ENCODE results near the gene GZMH.
"Not testable (repeated sequence)": the region's sequence is repeated elsewhere in the genome, so short reads cannot be mapped to it uniquely, and the experiment has no call there.

GZMH gene, protein sequence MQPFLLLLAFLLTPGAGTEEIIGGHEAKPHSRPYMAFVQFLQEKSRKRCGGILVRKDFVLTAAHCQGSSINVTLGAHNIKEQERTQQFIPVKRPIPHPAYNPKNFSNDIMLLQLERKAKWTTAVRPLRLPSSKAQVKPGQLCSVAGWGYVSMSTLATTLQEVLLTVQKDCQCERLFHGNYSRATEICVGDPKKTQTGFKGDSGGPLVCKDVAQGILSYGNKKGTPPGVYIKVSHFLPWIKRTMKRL

DNA sequence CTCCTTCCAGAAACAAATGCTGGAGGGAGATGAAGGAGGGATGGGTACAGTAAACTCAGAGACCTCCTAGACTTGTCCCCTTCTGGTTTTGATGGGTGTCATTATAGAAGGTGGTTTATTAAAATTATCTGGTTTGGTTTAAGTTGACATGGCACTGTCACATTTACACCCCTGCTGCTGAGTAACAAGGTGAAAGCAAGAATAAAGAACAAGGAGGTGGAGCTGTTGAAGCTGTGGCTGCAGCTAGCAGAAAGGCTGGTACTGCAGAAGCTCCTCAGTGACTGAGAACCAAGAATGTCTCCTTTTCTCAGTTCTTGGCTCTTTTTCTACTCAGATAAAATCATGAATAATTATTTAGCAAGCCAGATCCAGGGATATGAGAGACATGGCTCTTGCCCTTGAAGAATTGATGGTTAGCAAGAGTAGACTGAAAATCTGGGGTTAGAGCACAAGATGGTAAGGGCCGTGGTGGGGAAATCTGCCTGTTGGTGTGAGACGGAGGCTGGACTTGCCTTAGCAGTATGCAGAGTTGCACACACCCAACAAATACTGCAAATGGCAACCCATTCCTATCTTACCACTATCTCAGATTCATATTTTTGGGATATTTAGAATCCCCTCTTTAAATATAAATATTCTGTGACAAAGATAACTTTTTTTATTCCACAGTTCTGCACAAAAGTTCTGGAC lies at the start of gene GZMH:
Gene GZMH, minus strand, starts transcription at position 31 of the 690 bp plus-strand sequence. CDS start 72 bp downstream, outside the sequence.
- no peak for DNase-seq (ENCODE audit: low read depth)

DNA sequence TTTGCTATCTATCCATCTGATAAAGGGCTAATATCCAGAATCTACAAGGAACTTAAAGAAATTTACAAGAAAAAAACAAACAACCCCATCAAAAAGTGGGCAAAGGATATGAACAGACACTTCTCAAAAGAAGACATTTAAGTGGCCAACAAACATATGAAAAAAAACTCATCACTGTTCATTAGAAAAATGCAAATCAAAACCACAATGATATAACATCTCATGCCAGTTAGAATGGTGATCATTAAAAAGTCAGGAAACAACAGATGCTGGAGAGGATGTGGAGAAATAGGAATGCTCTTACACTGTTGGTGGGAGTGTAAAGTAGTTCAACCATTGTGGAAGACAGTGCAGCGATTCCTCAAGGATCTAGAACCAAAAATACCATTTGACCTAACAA lies 38.9 kb upstream of the GZMH start:
- DNase-seq (ENCODE audit: low read depth): not testable (repeated sequence)

DNA sequence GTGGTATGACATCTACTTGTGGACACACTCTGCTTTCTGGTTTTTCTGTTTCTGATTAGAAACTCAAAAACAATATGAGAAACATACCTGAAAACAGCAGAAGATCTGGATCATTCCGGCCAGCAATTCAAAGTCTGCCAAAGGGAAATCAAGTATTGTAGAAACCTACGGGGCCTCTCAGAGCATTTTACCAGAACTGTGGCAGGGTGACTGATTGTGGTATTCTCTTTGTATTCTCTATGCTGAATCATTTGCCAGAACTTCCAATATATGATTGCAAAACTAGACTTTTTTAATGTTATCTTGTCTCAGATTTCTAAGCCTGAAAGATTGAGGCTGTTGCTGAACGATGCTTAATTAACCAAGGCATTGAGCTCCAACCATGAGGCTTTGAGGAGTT lies 30.4 kb upstream of the GZMH start:
- DNase-seq (ENCODE audit: low read depth): no peak

DNA sequence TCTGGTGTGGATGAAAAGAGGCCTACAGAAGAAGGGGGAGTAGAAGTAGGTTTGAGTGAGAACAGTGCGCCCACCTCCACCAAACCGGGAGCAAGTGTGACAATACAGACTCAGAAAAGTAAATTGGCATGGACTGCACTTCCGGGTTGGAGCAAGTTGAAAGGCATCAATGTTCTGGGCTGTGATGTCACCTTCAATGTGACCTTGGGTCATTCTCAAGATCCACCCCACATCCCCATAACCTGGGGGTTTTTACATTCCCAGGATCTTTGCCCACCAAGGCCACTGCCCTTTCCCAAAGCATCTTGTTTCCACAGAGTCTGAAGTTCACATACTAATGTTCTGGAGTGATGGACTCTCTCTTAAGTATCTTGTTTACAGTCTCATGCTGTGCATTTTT lies 29.8 kb upstream of the GZMH start:
- no peak for DNase-seq (ENCODE audit: low read depth)

DNA sequence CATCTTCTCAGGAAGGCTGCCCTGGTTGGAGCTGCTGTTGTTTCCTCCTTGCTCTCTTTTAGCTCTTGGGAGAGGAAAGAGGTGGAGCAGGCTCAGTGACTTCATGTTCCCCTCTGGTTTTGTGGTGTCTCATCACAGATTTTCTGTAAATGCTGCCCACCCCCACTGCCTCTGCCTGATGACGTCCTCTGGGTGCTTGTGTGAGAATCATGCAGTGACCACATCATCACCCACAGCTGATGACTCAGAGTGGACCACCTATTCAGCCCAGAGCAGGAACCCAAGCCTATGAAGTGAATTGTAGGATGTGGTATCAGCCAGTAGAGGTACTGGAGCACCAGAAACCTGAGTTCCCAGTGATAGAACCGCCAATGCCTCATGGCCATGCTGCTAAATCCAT lies 24.7 kb upstream of the GZMH start, which contains the start of gene GZMB:
Gene GZMB, minus strand, starts transcription at position 33 of the 400 bp plus-strand sequence. Its CDS starts 30 bp downstream, at position 3.
- DNase-seq (ENCODE audit: low read depth): no peak

DNA sequence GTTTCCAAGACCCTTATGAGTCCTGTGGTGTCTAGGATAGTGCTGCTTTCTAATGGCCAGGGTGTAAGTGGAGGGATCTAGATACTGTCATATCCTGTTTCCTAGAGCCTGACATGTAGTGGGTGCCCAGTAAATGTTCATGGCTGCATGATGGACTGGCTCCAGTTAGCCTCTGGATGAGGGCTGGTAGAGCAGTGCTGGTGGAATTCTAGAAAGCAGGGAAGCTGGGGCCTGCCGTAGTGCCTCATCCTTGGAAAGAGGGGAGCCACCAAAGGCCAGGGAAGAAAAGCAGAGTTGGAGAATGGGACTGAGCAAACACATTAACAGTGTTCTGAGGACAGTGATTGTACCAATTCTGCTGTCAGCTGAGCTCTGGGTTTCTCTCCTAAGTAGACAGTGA lies 23.9 kb upstream of the GZMH start:
- DNase-seq (ENCODE audit: low read depth): no peak

DNA sequence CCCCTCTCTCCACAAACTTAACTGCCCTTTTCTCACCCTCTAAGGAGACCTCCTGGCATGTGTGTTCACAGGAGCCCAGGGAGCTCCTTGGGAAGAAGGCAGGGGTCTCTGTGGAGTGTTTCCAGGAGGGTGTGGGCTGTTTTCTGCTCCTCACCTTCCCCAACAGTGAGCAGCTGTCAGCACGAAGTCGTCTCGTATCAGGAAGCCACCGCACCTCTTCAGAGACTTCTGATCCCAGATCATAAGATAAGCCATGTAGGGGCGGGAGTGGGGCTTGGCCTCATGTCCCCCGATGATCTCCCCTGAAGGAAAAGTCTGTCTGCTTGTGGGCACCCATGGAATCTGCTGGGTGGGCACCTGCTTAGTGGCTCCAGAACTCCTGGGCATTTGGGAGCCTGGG lies 23.3 kb upstream of the GZMH start:
- DNase-seq (ENCODE audit: low read depth): no peak

DNA sequence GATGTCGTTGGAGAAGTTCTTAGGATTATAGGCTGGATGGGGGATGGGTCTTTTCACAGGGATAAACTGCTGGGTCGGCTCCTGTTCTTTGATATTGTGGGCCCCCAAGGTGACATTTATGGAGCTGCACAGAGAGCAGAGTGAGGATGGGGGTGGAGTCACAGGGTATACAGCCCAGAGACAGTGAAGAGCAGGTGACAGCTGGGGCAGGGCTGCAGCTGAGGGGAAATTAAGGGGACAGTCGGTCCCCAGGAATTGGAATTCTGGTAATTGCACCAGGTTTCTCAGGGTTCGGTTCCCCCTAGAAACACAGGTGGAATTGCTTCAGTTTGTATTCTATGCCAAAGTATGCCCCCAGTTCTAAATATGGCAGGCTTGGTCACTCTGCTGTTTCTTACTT lies 22.9 kb upstream of the GZMH start:
- DNase-seq (ENCODE audit: low read depth): no peak

DNA sequence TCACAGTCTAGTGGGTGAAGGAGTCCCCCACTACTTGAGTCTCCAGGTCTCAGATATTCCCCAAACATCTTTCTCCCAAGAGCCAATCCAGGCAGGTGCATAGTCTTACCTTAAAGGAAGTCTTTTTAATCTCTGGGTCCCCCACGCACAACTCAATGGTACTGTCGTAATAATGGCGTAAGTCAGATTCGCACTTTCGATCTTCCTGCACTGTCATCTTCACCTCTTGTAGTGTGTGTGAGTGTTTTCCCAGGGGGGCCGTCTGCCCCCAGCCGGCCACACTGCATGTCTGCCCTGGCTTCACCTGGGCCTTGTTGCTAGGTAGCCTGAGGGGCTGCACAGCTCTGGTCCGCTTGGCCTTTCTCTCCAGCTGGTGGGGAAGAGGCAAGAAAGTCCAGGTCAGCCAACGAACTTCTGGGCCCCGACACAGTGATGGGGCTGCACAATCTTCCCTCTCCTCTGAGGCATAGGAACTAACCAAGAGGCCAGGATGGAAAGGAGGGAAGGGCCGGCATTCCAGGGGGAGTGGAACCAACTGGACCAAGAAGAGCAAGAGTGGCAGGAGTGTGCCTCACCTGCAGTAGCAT lies 22.4 kb upstream of the GZMH start:
- no peak for DNase-seq (ENCODE audit: low read depth)

DNA sequence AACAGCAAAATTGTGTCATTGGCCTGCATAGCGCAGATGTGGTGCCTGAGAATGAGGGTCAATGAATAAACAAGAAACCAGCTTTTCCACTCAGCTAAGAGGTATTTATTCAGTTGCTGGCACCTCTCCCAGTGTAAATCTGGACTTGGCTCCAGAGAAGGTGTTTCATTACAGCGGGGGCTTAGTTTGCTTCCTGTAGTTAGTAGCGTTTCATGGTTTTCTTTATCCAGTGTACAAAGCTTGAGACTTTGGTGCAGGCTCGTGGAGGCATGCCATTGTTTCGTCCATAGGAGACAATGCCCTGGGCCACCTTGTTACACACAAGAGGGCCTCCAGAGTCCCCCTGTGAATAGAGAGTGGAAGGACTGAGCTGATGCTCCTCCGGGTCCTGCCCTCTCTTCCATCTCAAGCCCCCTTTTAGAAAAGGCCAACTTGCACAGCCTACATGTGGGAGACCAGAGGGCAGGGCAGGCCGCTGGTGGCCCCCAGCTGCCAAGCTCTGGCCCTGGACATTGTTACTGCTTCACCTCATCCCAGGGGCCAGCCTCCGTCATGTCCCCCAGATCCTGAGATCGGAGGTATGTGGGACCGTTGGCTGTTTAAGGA lies 21.5 kb upstream of the GZMH start:
- DNase-seq (ENCODE audit: low read depth): no peak

DNA sequence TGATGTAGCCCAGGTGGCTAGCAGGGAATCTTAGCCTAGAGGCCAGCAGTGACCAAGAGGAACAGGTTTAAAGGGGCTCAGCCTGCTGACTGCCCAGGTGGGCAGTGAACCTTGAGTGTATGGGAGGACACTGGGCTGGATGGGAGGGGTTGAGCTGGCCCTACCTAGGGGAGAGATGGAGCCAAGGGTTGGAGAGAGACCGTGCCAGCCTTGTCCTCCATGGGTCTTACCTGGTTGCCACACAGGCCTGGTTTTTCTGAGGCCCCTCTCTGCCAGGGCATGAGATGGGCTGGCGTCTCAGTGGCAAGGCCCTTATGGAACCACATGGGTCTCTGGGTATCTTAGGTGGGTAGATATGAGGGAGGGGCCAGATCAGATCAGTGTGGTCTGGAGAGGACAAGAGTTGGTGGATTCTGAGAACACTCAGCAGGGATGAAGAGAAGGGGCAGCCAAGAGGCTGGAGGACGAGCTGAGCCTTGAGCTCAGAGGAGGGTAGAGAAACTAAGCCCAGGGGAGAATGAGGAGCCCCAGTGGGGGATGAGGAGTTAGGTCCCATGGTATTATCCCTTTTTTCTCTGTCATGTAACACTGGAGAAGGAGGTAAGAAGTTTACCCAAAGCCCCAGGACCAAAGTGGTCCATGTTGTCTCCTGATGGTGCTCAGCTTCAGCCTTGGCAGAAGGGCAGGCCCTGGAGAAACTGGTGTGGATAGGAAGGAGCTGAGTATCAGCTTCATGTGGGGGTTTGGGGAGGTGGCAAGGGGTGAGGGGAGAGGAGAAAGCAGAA lies 20.8 kb upstream of the GZMH start:
- DNase-seq (ENCODE audit: low read depth): no peak

DNA sequence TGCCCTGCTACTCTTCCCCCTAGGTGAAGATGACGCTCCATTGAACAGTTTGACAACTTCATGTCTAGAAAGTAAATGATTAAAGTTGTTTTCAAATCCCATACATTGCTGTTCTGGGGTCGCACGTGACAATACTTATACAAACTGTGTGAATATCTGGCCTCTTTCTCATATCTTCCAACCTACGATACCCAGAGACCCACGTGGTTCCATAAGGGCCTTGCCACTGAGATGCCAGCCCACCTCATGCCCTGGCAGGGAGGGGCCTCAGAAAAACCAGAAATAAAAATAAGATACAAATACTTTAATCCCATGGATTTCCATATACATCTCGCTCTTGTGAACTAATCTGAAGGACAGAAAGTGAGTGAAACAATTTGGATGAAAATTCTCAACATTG lies 20.0 kb upstream of the GZMH start:
- no peak for DNase-seq (ENCODE audit: low read depth)

DNA sequence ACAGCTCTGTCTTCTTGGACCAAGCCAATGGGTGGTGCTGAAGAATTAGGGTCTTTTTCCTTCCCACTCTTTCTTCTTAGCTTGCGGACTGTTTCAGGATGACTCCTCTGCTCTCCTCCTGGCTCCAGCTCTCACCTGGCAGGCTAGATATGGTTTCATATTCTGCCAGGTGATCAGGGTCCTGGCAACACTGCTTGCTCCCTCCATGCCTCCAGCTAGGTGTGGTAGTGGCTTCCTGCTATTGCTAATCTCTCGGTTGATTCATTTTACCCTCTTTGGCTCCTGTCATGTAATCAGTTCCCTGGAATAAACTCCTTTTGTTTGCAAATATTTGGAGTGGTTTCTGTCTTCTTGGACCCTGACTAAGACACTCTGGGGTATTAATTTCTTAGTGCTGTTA lies 4.3 kb upstream of the GZMH start:
- DNase-seq (ENCODE audit: low read depth): no peak

DNA sequence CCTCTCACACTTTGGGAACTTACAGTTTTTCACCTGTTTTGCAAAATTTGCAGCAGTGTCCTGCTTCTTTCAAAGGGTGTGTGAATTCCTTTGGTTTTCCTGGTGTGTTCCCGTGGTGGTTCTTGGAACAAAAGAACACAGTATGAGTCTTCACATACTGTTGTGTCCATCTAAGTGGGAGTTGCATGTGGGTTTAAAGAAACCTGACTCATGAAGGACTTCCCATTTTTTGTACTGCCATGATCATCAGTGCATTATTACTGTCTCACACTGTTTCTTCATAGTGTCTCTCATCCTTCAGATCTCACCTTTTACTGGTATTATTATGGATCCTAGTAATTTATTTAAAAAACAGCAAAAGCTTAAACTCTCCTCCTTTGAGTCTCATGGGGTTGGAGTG lies 3.8 kb upstream of the GZMH start:
- DNase-seq (ENCODE audit: low read depth): no peak

DNA sequence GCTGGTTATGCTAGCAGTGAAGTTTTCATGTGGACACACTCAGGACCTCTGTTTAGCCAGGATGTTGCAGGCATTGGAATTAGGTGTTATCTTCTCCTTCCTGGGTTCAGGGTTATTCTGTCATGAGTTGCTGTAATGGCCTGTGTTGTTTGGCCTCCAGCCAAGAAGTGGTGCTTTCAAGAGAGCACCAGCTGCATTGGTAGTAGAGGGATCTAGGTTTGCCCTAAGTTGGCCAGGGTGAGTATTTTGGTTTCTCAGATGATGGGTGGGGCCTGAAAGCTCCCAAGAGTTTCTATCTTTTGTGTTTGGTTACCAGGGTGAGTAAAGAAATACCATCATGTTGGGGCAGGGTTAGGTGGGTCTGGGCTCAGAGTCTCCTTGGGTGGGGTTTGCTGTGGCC lies 2.7 kb upstream of the GZMH start:
- DNase-seq (ENCODE audit: low read depth): no peak

DNA sequence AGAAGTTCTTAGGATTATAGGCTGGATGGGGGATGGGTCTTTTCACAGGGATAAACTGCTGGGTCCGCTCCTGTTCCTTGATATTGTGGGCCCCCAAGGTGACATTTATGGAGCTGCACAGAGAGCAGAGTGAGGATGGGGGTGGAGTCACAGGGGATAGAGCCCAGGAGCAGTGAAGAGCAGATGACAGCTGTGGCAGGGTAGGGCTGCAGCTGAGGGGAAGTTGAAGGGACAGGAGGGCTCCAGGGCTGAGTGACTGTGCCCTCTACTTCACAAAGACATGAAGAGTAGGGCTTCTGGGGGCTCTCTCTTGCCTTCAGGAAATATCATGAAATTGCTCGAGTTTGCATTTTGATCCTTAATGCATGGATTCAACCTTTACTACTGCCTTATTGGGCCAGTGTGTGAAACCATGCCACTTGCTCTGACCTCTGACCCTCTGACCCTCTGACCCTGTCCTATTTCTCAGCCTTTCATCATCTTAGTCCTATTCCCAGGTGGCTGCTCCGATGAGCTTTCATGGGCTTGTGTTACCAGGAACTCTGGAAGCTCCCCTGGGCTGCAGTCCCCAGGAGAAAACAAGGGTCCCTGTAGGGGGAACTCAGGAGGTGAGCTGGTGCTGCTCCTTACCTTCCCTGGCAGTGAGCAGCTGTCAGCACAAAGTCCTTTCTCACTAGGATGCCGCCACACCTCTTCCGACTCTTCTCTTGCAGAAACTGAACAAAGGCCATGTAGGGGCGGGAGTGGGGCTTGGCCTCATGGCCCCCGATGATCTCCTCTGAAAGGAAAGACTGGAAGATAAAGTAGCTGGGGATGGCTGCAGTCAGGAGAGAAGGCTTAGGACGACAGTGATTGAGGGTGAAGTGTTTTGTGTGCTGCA lies 1.6 kb downstream of the GZMH start:
- DNase-seq (ENCODE audit: low read depth): no peak

DNA sequence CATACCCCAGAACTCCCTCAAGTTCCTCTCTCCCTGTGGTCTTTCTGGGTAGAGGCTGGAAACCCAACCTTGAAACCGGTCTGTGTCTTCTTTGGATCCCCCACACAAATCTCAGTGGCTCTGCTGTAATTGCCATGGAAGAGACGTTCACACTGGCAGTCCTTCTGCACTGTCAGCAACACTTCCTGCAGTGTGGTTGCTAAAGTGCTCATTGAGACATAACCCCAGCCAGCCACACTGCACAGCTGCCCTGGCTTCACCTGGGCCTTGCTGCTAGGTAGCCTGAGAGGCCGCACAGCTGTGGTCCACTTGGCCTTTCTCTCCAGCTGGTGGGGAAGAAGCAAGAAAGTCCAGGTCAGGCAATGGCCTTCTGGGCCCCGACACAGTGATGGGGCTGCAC lies 2.4 kb downstream of the GZMH start:
- no peak for DNase-seq (ENCODE audit: low read depth)

DNA sequence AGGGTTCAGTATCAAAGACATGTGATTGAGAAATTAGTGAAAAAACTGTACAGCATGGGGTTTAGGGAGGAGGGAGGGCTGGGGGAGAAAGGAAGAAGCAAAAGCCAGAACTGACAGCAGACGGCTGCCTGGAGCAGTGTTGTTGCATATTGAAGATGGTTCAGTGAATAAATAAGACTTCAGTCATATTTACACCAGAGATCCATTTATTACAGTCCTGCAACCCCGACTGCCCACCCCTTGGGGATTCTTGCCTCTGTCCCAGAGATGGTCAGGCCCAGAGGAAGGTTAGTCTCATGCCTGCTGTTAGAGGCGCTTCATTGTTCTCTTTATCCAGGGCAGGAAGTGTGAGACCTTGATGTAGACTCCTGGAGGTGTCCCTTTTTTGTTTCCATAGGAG lies 3.2 kb downstream of the GZMH start:
- DNase-seq (ENCODE audit: low read depth): no peak

DNA sequence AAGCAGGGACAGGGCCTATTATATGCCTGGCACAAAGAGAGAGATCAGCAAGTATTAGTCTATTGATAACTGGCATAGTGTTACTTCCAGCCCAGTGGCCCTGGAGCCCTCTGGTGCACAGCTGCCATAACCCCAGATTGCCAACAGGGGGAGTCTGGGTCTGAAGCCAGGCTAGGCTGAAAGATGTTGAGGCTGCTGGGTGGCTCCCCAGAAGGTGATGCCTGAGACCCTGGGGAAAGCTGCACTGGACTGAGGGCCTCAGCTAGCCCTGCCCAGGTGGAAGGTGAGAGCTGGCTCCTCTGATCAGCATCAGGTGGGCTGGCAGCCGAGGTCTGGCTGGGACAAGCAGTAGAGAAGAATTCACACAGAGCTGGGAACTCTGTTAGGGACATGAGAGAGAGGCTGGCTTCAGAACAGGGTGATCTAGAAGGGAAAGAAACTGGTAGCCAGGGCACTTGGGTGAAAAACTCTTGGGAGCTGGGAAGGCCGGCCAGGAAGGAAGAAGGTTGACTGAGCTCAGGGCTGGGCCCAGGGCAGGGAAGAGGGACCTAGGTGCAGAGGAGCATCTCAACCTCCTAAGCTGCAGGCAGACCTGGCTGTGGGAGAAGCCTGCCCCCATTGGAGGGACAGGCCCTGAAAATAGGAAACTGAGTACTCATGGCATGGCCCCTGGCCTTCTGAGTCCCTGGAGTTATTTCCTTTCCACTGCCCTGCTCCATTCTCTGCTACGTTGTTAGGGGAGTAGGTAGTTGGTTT lies 3.9 kb downstream of the GZMH start:
- no peak for DNase-seq (ENCODE audit: low read depth)

DNA sequence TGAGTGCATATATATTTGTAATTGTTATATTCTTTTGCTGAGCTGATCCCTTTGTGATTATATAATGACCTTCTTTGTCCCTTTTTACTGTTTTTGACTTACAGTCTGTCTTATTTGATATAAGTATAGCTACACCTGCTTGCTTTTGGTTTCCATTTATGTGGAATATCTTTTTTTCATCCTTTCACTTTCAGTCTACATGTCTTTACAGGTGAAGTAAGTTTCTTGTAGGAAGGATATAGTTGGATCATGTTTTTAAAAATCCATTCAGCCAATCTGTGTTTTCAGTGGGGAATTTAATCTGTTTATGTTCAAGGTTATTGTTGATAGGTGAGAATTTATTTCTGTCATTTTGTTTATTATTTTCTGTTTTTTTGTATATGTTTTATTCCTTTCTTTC lies 12.1 kb downstream of the GZMH start:
- DNase-seq (ENCODE audit: low read depth): no peak

All from stromal cell of bone marrow (primary cell).